HG03066 (cell line): ENCODE data around the gene ACOT4.
"Not testable (repeated sequence)": the region's sequence is repeated elsewhere in the genome, so short reads cannot be mapped to it uniquely, and the experiment has no call there.

Experiments
- ATAC-seq: cut with Tn5 transposase; IDR thresholded peaks from one replicate; pipeline ENCODE4 v1.9.1; 2021; ENCODE audit warnings: low read depth; ENCODE audit not compliant: unreplicated experiment

Gene ACOT4

GRCh38 chr14:73576391-73576790, 15.3 kb upstream of the ACOT4 start:
- ATAC-seq: no peak

- not testable (repeated sequence) for ATAC-seq
These were observed 14.5 kb upstream of the ACOT4 start for GRCh38 chr14:73577214-73577613.

GRCh38 chr14:73582102-73582979, 9.3 kb upstream of the ACOT4 start:
- not testable (repeated sequence) for ATAC-seq

- no peak for ATAC-seq
These were observed 3.0 kb upstream of the ACOT4 start for GRCh38 chr14:73588695-73589094.

- ATAC-seq: no peak
These were observed 2.6 kb upstream of the ACOT4 start for GRCh38 chr14:73589116-73589515.

GRCh38 chr14:73590673-73591004, 1.0 kb upstream of the ACOT4 start:
- not testable (repeated sequence) for ATAC-seq

- no peak for ATAC-seq
These were observed 2.8 kb downstream of the ACOT4 start for GRCh38 chr14:73594491-73594890.

- ATAC-seq: no peak
These were observed 7.8 kb downstream of the ACOT4 start for GRCh38 chr14:73599499-73599898.

GRCh38 chr14:73602994-73603393, 11.3 kb downstream of the ACOT4 start:
- no peak for ATAC-seq

- ATAC-seq: no peak
These were observed 14.6 kb downstream of the ACOT4 start for GRCh38 chr14:73606271-73606670.

- ATAC-seq: no peak
These were observed 15.6 kb downstream of the ACOT4 start for GRCh38 chr14:73607241-73607640.

GRCh38 chr14:73610687-73611086, 19.0 kb downstream of the ACOT4 start:
- ATAC-seq: no peak

GRCh38 chr14:73612339-73613045, 20.8 kb downstream of the ACOT4 start, which contains the start of gene ACOT6:
Gene ACOT6 (plus strand): TSS chr14:73612517. CDS start chr14:73612572, 55 bp downstream.
- ATAC-seq: peak; percentile 74

GRCh38 chr14:73613046-73613383, 21.3 kb downstream of the ACOT4 start:
- ATAC-seq: peak; percentile 19

GRCh38 chr14:73613419-73613963, 21.8 kb downstream of the ACOT4 start:
- ATAC-seq: no peak

GRCh38 chr14:73616831-73617230, 25.2 kb downstream of the ACOT4 start:
- no peak for ATAC-seq

GRCh38 chr14:73619524-73619923, 27.9 kb downstream of the ACOT4 start:
- ATAC-seq: no peak

- no peak for ATAC-seq
These were observed 28.6 kb downstream of the ACOT4 start for GRCh38 chr14:73620268-73620667.

GRCh38 chr14:73623504-73624054, 31.9 kb downstream of the ACOT4 start:
- no peak for ATAC-seq

- ATAC-seq: no peak
These were observed 34.0 kb downstream of the ACOT4 start for GRCh38 chr14:73625706-73626105.

- ATAC-seq: no peak
These were observed 35.5 kb downstream of the ACOT4 start for GRCh38 chr14:73627151-73627558.
